Endothelial cell of umbilical vein (primary cell): ENCODE results near the gene RNASE7. TPM values are rescaled to one million over a fixed set of nuclear protein-coding genes. Genes with fewer than 3 reads are reported as not detected.

ENCODE experiments used
- BruUV-seq: library from RNA; stranded (reverse); fragments of 400-500 nt; replicated peaks from 2 replicates; lab custom pipeline; 2021; lab: Mats Ljungman, UMichigan
- CTCF ChIA-PET: fragments of 300-600, 350-600 bp; sonication (Branson Sonifier 250); formaldehyde crosslinking; loops from one replicate; lab custom pipeline; 2021; ENCODE audit warnings: antibody characterized with exemption, inconsistent platforms; lab: Charles Lee
- POLR2A ChIA-PET: fragments of 300-600, 350-600 bp; sonication (Branson Sonifier 250); formaldehyde crosslinking; loops from one replicate; lab custom pipeline; 2021; ENCODE audit warnings: antibody characterized with exemption, inconsistent platforms; lab: Charles Lee
- DNase-seq: peaks from one replicate; pipeline ENCODE4 v3.0.0-alpha.2; 2011; ENCODE audit warnings: low read depth, low spot score
- FAIRE-seq: peaks from 2 replicates; lab custom pipeline; 2011; peaks lifted over from hg19 to GRCh38; lab: Jason Lieb, UNC
- H2AFZ ChIP-seq: 2 replicates; pipeline ENCODE4 v1.6.0; 2012; ENCODE audit warnings: low read depth, low read length, control low read depth, inconsistent platforms
- H3K27ac ChIP-seq: 2 replicates; pipeline ENCODE4 v1.5.1; 2011; ENCODE audit warnings: low read depth, mild to moderate bottlenecking, control low read depth, low read length, moderate library complexity; ENCODE audit not compliant: insufficient read depth
- H3K27me3 ChIP-seq, 2 experiments: 2 replicates each; pipeline versions ENCODE4 v1.6.0 to v1.6.1; 2011; ENCODE audit warnings: low read length in 2 of 2, mixed read lengths in 1 of 2; ENCODE audit not compliant: control insufficient read depth in 2 of 2, insufficient read depth in 2 of 2
- H3K36me3 ChIP-seq, 2 experiments: 2 replicates in 1 of 2; 3 replicates in 1 of 2; pipeline ENCODE4 v1.5.1; 2011; ENCODE audit warnings: low read length in 2 of 2, mild to moderate bottlenecking in 1 of 2, moderate library complexity in 1 of 2; ENCODE audit not compliant: control insufficient read depth in 2 of 2, insufficient read depth in 2 of 2; ENCODE audit errors: extremely low read depth in 1 of 2
- H3K4me1 ChIP-seq: 3 replicates; pipeline ENCODE4 v1.5.1; 2011; ENCODE audit warnings: mild to moderate bottlenecking, low read length; ENCODE audit not compliant: control insufficient read depth, insufficient read depth; ENCODE audit errors: extremely low read depth
- H3K4me2 ChIP-seq: 2 replicates; pipeline ENCODE4 v1.6.1; 2011; ENCODE audit warnings: low read length, control low read depth, mixed read lengths; ENCODE audit not compliant: insufficient read depth
- H3K4me3 ChIP-seq, 3 experiments: fragments of 200-600 bp in 1 of 3; sonication (generic), shearing (Covaris generic) in 1 of 3; replicated peaks in 1 of 3; 2 replicates each; pipeline ENCODE4 v1.5.1; 2011 to 2016; ENCODE audit warnings: control low read depth in 3 of 3, low read length in 3 of 3, mild to moderate bottlenecking in 2 of 3, inconsistent platforms in 1 of 3, low read depth in 1 of 3, moderate library complexity in 1 of 3; ENCODE audit not compliant: insufficient read depth in 1 of 3
- H3K79me2 ChIP-seq: 2 replicates; pipeline ENCODE4 v1.6.0; 2012; ENCODE audit warnings: low read length, inconsistent platforms; ENCODE audit not compliant: control insufficient read depth, insufficient read depth
- H3K9ac ChIP-seq: replicated peaks from 2 replicates; pipeline ENCODE3; 2011; ENCODE audit warnings: low read length, control low read depth; ENCODE audit not compliant: insufficient read depth; ENCODE audit errors: extremely low read depth
- H3K9me1 ChIP-seq: replicated peaks from 3 replicates; pipeline ENCODE4 v1.6.0; 2011; ENCODE audit warnings: mild to moderate bottlenecking, low read length; ENCODE audit not compliant: control insufficient read depth, insufficient read depth; ENCODE audit errors: extremely low read depth
- H3K9me3 ChIP-seq: replicated peaks from 2 replicates; pipeline ENCODE4 v1.5.1; 2012; ENCODE audit warnings: low read length, inconsistent platforms; ENCODE audit not compliant: control insufficient read depth, insufficient read depth
- H4K20me1 ChIP-seq: replicated peaks from 2 replicates; pipeline ENCODE3; 2011; ENCODE audit warnings: mild to moderate bottlenecking, low read length; ENCODE audit not compliant: control insufficient read depth, insufficient read depth; ENCODE audit errors: extremely low read depth
- CTCF ChIP-seq, 2 donors: IDR thresholded peaks; 1 replicate in 1 of 2; 2 replicates in 1 of 2; pipeline ENCODE4 v1.5.1; 2011; ENCODE audit warnings: low read length in 2 of 2, mild to moderate bottlenecking in 2 of 2, moderate library complexity in 2 of 2, control low read depth in 1 of 2, inconsistent platforms in 1 of 2, low read depth in 1 of 2; ENCODE audit not compliant: insufficient read depth in 1 of 2; ENCODE audit errors: extremely low read depth in 1 of 2
- EZH2 ChIP-seq: IDR thresholded peaks from 2 replicates; pipeline ENCODE4 v1.6.1; 2012; ENCODE audit warnings: borderline replicate concordance, low read depth, mild to moderate bottlenecking, moderate library complexity, low read length, inconsistent platforms; ENCODE audit not compliant: severe bottlenecking
- FOS ChIP-seq: IDR thresholded peaks from 2 replicates; pipeline ENCODE4 v1.6.1; 2011; ENCODE audit warnings: mild to moderate bottlenecking, low read length, moderate library complexity, borderline replicate concordance; ENCODE audit not compliant: insufficient read depth
- GATA2 ChIP-seq: IDR thresholded peaks from 2 replicates; pipeline ENCODE4 v1.7.0; 2011; ENCODE audit warnings: low read depth, mild to moderate bottlenecking, moderate library complexity, mixed read lengths, low read length; ENCODE audit not compliant: insufficient read length, insufficient read depth
- JUN ChIP-seq: IDR thresholded peaks from 2 replicates; pipeline ENCODE4 v1.6.1; 2011; ENCODE audit warnings: borderline replicate concordance, low read depth; ENCODE audit not compliant: insufficient read length, insufficient read depth
- MAX ChIP-seq: IDR thresholded peaks from 2 replicates; pipeline ENCODE4 v1.6.1; 2011; ENCODE audit not compliant: insufficient read depth, insufficient read length
- MYC ChIP-seq: IDR thresholded peaks from one replicate; pipeline ENCODE4 v1.6.1; 2011; ENCODE audit warnings: mild to moderate bottlenecking, low read depth, low read length
- POLR2A ChIP-seq: IDR thresholded peaks from 2 replicates; pipeline ENCODE4 v1.6.1; 2012; ENCODE audit warnings: low read depth, mild to moderate bottlenecking, control low read depth, low read length
- POLR2AphosphoS5 ChIP-seq: IDR thresholded peaks from 2 replicates; pipeline ENCODE4 v1.6.1; 2012; ENCODE audit warnings: low read depth, mild to moderate bottlenecking, control low read depth, low read length, moderate library complexity; ENCODE audit not compliant: insufficient read depth
- dilution Hi-C: fragments of 300-500 bp; cut with MboI; formaldehyde crosslinking; loops from one replicate; pipeline ENCODE4 v1.15.0; 2019; ENCODE audit warnings: low sequenced_read_pairs; ENCODE audit not compliant: extremely low pct_ligation_motif_present
- intact Hi-C: fragments of 100-400 bp; cut with micrococcal nuclease; formaldehyde crosslinking; loops from one replicate; pipeline ENCODE4 v1.10.0; 2022
- polyA plus RNA-seq, 4 experiments: library from polyadenylated mRNA; depleted of rRNA in 3 of 4; stranded (reverse) in 3 of 4; unstranded in 1 of 4; fragments of >200 nt; gene quantifications; 2 replicates each; pipeline versions ENCODE4 v1.2.1 to v1.2.3, GENCODE V29; 2011 to 2012; ENCODE audit warnings: missing spikeins in 1 of 4
- total RNA-seq: library from RNA; stranded (reverse); gene quantifications from 2 replicates; pipeline ENCODE4 v1.2.3, GENCODE V29; 2021

RNASE7 gene
- total and polyA plus RNA-seq, 2 donors (not counting 3 experiments of a cell fraction or from before 2014, with no cell fraction given) = not detected

- dilution Hi-C loops (no loop called here), intact Hi-C loops (loop anchor here (1.0 kb wide), 3 partner anchors 12 to 78 kb away; no protein-coding TSS in a partner anchor)
- Histone ChIP-seq H3K36me3 (peaks cover 0 to 3% of the 10 kb centered on the region in 2 experiments), H3K9ac (no peak overlapping the region), H3K79me2 (no peaks in the 10 kb centered on the region), H3K4me1 (no peaks in the 10 kb centered on the region), H3K4me2 (no peak overlapping the region), H2AFZ (no peak overlapping the region), H3K9me3 (no peaks in the 10 kb centered on the region), H4K20me1 (no peaks in the 10 kb centered on the region), H3K9me1 (no peaks in the 10 kb centered on the region), H3K4me3 (no peak overlapping the region), H3K27ac (no peak overlapping the region), H3K27me3 (no peaks in the 10 kb centered on the region)
- ChIA-PET POLR2A (no interaction called here), CTCF (interaction anchor here (0.7 to 6.9 kb wide), 26 partner anchors 8 to 463 kb away, joined by 3 to 131 read pairs (median 4); partner anchors contain the start of genes ARHGEF40 and RNASE13)
- no peak for DNase-seq
- TF ChIP-seq POLR2A (no peak), POLR2AphosphoS5 (no peak), MYC (no peak), EZH2 (no peak), CTCF (IDR thresholded peaks at IDR 0.05; ENCODE audit: extremely low read depth in 1 of 2, insufficient read depth in 1 of 2, low read depth in 1 of 2, low read length in 2 of 2) (no peak), JUN (no peak), MAX (no peak), FOS (no peak), GATA2 (no peak)
- no TSS peak for BruUV-seq
- no peak for FAIRE-seq
Measured at GRCh38 chr14:21091821-21092272, 49.7 kb downstream of the RNASE7 start.
